Head of caudate nucleus (tissue), 42 donors: ENCODE measurements around the gene EIF5.

Experiments used
- DNase-seq, 42 donors: peaks; one replicate each; pipeline versions ENCODE4 v3.0.0 to v3.0.0-alpha.2; 2020 to 2021; ENCODE audit warnings: mixed read lengths in 7 of 42
- intact Hi-C: fragments of 100-400 bp; cut with DNase I; formaldehyde crosslinking; loops from one replicate; pipeline ENCODE4 v1.15.0; 2022

EIF5 gene

DNA sequence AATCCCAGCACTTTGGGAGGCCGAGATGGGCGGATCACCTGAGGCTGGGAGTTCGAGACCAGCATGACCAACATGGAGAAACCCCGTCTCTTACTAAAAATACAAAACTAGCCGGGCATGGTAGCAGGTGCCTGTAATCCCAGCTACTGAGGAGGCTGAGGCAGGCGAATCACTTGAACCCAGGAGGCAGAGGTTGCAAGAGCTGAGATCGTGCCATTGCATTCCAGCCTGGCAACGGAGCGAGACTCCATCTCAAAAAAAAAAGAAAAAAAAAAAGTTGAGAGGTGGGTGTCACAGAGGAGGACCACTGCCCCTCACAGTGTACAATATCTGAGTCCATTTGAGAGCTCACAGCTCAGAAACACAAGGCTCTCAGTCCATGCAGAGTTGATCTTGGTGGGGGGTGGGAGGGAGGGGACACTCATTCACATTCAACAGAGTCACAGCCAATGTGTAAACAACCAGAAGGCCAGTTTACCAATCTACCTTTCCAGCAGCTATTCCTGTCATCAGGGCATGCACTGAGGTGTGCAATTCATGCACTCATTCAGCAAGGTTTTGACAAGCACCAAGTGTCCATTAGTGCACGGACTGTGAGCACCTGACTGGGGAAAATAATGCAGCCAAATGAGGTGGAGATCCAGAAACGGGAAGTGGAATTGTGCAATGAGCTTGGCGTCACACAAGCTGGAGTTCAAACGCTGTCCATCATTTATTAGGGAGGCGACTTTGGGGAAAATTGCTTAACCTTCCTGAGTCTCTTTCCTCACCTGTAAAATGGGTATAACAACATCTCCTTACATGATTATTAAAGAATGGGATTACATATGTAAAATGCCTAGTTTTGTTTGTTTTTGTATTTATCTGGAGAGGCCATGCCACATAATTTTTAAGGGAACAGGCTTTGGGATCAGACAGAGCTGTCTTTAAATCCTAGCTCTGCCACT is 4.4 kb upstream of the EIF5 start:
- DNase-seq: peak in 5 of 42 donors; percentile 13 to 52 (median 28)
- intact Hi-C loops: no loop called here

- DNase-seq: no peak
- intact Hi-C loops: no loop called here
These were observed 3.5 kb upstream of the EIF5 start for GRCh38 chr14:103330536-103330935.

GRCh38 chr14:103332143-103332919 is 1.7 kb upstream of the EIF5 start:
- intact Hi-C loops: no loop called here
- DNase-seq: no peak

- intact Hi-C loops: loop anchor here (2.0 kb wide), 1 partner anchor 50 kb away; the partner anchor contains the start of gene MARK3
- DNase-seq: peak; percentile 66 to 96 (median 86)
These were observed 896 bp downstream of the EIF5 start for GRCh38 chr14:103334644-103335622.

GRCh38 chr14:103336191-103336590 is 2.2 kb downstream of the EIF5 start:
- intact Hi-C loops: no loop called here
- no peak for DNase-seq

GRCh38 chr14:103337794-103338193 is 3.8 kb downstream of the EIF5 start:
- intact Hi-C loops: no loop called here
- DNase-seq: no peak

- intact Hi-C loops: no loop called here
- DNase-seq: no peak
These were observed 5.5 kb downstream of the EIF5 start for GRCh38 chr14:103339561-103339960.

DNA sequence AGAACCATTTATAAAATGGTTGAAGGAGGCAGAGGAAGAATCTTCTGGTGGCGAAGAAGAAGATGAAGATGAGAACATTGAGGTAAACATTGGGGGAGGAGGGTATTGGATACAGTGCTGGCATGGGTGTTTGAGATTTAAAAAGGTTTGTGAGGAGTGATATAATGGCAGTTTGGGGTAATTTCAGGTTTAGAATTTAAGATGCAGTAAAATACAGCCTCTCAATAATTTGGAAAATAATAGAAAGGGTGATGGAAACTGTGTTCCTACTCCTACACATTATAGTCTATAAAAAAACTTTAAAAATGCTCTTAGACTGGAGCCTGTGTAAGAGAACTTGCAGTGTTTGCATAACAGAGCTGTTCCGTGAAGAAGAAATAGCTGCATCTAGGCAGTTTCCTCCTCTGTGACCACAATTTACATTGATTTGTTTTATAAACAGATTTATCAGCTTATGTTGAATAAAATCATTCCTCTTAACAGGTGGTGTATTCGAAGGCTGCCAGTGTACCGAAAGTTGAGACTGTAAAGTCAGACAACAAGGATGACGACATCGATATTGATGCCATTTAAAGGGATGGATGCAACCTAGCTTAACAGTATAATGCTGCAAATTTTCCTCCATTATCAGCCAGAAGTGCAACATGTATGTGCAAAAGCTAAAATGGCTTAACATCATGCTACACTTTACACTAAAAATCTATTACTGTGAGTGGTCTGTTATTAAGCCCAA is 6.6 kb downstream of the EIF5 start:
- no peak for DNase-seq
- intact Hi-C loops: no loop called here

DNA sequence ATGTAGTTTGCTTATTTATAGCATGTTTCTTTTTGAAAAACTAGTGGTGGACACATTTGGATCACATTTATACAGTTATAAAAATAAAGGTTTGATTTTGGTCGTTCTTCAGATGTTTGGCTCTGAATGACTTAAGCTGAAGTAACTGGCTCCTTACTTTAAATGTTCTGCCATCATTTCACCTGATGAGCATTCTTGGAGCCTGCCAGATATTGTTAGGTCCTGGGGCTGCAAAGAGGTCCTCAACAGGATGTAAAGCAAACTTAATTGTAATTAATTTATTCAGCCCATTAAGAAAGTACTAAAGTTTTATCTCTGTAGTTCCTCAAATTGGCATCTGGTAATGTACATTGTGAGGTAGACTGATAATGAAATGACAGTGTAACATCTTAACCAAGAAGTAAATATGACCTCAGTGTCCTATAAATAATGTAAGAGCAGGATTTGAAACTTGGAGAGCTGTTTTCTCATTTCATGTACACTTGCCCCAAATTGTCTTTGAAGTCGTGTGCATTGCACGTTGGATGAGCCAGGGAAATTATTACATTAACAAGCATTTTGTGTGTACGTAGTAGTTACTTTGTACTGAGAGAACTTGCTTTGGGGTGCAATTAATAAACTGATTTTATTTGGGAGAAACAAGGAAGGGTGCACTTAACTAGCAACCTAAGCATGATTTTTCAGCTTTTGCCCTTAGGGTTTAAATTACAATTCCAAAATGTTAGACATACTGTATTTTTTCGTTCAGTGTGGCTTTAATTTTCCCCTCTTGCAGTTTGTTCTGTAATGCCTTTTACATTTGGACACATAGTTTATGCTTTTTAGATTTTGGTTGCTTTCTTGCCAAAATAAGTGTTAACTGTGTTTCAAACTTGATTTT is 7.5 kb downstream of the EIF5 start:
- intact Hi-C loops: no loop called here
- no peak for DNase-seq

DNA sequence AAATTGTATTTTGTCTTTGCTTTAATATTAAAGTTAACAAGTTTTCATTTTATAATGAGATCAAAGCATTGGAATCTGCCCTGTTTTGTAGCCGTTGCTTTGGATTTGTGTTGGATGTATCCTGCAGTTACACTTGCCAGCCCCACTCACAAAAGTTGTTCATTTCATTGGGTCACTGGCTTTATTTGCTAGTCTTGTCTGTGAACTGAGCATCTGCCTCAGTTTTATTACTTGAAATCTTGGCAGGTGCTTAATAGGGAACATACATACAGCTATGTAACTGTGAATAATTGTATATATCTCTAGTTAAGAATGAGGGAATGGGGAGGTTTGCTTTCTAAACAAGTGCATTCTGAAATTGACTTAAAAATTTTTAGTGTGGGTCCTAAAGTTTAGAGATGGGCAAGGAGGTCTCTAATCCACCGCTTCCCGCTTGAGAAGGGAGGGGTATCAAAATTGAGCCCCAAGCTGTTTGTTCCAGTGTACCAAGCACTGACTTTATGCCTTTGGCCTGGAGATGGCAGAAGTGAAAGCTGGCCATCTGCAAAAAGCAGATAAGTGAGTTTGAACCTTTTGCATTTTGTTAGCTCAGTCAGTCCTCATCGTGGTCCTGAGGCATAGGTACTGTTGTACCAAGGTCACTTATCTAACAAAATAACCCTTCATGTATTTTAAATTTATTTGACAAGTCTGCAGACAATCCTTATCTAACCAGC is 9.3 kb downstream of the EIF5 start:
- no peak for DNase-seq

DNA sequence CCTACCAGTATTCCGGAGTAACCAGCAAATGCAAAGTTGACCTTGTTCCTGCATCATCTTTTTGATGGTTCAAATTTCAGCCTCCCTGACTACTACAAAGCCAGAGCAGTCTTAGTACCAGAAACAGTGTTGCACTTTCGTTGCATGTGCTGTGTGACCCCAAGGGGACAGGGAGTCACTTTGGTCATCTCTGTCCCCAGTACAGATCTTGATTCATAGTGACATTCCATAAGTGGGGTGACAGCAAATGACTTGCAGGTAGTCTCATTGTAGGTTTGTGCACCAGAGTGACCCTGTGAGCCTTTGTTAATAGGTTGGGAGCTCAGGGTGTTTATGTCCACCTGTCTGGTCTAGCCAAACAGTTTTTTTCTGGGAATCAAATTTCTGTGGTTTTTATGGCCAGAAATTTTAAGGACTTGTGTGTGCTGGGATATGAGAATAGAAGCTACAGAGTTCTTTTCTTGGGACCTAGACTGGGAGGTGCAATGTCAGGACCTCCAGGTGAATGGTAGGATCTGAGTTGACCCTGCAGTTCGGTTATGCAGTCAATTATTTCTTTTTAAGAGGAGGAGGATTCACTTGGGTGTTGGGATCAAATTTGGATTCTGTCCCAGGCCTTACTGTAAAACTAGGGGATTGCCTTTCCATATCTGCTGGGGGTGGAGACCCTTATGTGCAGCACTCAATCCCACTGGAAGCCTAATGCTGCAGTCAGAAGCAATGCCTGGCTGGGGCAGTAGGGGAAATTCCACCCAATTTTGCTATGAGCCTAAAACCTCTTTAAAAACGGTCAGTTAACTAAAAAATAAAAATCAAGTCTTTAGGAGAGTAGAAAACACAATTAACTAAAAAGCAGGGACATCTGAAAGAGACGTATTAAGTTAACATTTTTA is 10.1 kb downstream of the EIF5 start:
- intact Hi-C loops: no loop called here
- DNase-seq: no peak

More for the DNA sequence above, 9.3 kb downstream of the EIF5 start:
- intact Hi-C loops: no loop called here

DNA sequence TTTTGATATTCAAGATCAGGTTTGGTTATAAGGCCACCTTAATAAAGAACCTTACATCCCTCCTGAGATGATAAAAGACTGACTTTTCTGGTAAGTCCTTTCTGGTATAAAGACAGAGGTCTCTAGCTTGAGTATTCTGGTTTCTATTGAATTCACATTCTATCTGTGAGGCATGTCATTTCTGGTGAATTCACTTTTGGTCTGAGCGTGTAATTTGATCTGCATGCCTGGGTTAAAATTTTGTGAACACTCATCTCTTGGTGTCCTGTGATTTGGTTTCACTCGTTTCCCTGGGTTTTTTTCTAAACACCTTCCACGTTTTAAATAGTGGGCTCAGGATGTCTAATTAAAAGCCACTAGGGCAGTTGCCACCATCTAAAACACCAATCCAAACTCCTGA is 12.2 kb downstream of the EIF5 start:
- DNase-seq: no peak
- intact Hi-C loops: no loop called here

- intact Hi-C loops: no loop called here
- DNase-seq: no peak
These were observed 13.2 kb downstream of the EIF5 start for GRCh38 chr14:103347091-103347815.

- intact Hi-C loops: no loop called here
- DNase-seq: no peak
These were observed 14.1 kb downstream of the EIF5 start for GRCh38 chr14:103348154-103348553.

DNA sequence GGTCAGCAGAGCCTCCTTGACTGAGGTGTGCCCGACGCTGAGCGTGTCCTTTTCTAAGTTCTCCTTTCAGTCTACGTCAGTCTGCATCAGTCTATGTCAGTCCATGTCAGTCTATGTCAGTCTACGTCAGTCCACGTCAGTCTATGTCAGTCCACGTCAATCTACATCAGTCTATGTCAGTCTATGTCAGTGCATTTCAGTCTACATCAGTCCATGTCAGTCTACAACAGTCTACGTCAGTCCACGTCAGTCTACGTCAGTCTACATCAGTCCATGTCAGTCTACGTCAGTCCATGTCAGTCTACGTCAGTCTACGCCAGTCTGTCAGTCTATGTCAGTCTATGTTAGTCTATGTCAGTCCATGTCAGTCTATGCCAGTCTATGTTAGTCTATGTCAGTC is 15.9 kb downstream of the EIF5 start:
- intact Hi-C loops: no loop called here
- no peak for DNase-seq
